ENCODE measurements around the gene IL36B.

The IL36B gene

GRCh38 chr2:113015042-113015441, 37.6 kb downstream of the IL36B start:
- Histone ChIP-seq H3K4me1 (ENCODE audit: control insufficient read depth, low read depth, low read length) (no peaks in the 10 kb centered on the region), H3K9me3 (ENCODE audit: control insufficient read depth, low read depth, low read length) (no peaks in the 10 kb centered on the region), H3K36me3 (ENCODE audit: control insufficient read depth, low read depth, low read length) (no peaks in the 10 kb centered on the region), H3K27me3 (ENCODE audit: control insufficient read depth, insufficient read depth, low read length) (no peaks in the 10 kb centered on the region), H3K27ac (ENCODE audit: low read length) (no peak overlapping the region), H3K4me3 (ENCODE audit: low read length) (no peak overlapping the region), H3K9ac (ENCODE audit: low read length) (no peak overlapping the region)

- Histone ChIP-seq H3K27ac (ENCODE audit: low read length) (no peak overlapping the region), H3K9ac (ENCODE audit: low read length) (no peak overlapping the region), H3K4me1 (ENCODE audit: control insufficient read depth, low read depth, low read length) (no peaks in the 10 kb centered on the region), H3K9me3 (ENCODE audit: control insufficient read depth, low read depth, low read length) (no peaks in the 10 kb centered on the region), H3K4me3 (ENCODE audit: low read length) (no peak overlapping the region), H3K36me3 (ENCODE audit: control insufficient read depth, low read depth, low read length) (no peaks in the 10 kb centered on the region), H3K27me3 (ENCODE audit: control insufficient read depth, insufficient read depth, low read length) (no peaks in the 10 kb centered on the region)
These were observed 38.6 kb downstream of the IL36B start for GRCh38 chr2:113014067-113014466.

- H3K9ac ChIP-seq (ENCODE audit: low read length), result no peak overlapping the region
- no peaks in the 10 kb centered on the region for H3K36me3 ChIP-seq (ENCODE audit: control insufficient read depth, low read depth, low read length)
- H3K4me3 ChIP-seq (ENCODE audit: low read length), result no peak overlapping the region
- H3K27ac ChIP-seq (ENCODE audit: low read length), result no peak overlapping the region
- no peaks in the 10 kb centered on the region for H3K9me3 ChIP-seq (ENCODE audit: control insufficient read depth, low read depth, low read length)
- H3K27me3 ChIP-seq (ENCODE audit: control insufficient read depth, insufficient read depth, low read length), result no peaks in the 10 kb centered on the region
- no peaks in the 10 kb centered on the region for H3K4me1 ChIP-seq (ENCODE audit: control insufficient read depth, low read depth, low read length)
These were observed 39.4 kb downstream of the IL36B start for GRCh38 chr2:113013336-113013661.

- H3K9me3 ChIP-seq (ENCODE audit: control insufficient read depth, low read depth, low read length), result no peaks in the 10 kb centered on the region
- no peaks in the 10 kb centered on the region for H3K27me3 ChIP-seq (ENCODE audit: control insufficient read depth, insufficient read depth, low read length)
- H3K4me3 ChIP-seq (ENCODE audit: low read length), result no peak overlapping the region
- no peaks in the 10 kb centered on the region for H3K4me1 ChIP-seq (ENCODE audit: control insufficient read depth, low read depth, low read length)
- H3K9ac ChIP-seq (ENCODE audit: low read length), result no peak overlapping the region
- H3K27ac ChIP-seq (ENCODE audit: low read length), result no peak overlapping the region
- no peaks in the 10 kb centered on the region for H3K36me3 ChIP-seq (ENCODE audit: control insufficient read depth, low read depth, low read length)
These were observed 40.0 kb downstream of the IL36B start for GRCh38 chr2:113012436-113013335.

- Histone ChIP-seq H3K4me3 (ENCODE audit: low read length) (no peak overlapping the region), H3K27me3 (ENCODE audit: control insufficient read depth, insufficient read depth, low read length) (no peaks in the 10 kb centered on the region), H3K9ac (ENCODE audit: low read length) (no peak overlapping the region), H3K27ac (ENCODE audit: low read length) (no peak overlapping the region), H3K36me3 (ENCODE audit: control insufficient read depth, low read depth, low read length) (no peaks in the 10 kb centered on the region), H3K4me1 (ENCODE audit: control insufficient read depth, low read depth, low read length) (no peaks in the 10 kb centered on the region), H3K9me3 (ENCODE audit: control insufficient read depth, low read depth, low read length) (no peaks in the 10 kb centered on the region)
These were observed 41.6 kb downstream of the IL36B start for GRCh38 chr2:113011108-113011507.

- H3K36me3 ChIP-seq (ENCODE audit: control insufficient read depth, low read depth, low read length), result no peaks in the 10 kb centered on the region
- no peak overlapping the region for H3K9ac ChIP-seq (ENCODE audit: low read length)
- H3K4me3 ChIP-seq (ENCODE audit: low read length), result no peak overlapping the region
- H3K27ac ChIP-seq (ENCODE audit: low read length), result no peak overlapping the region
- H3K27me3 ChIP-seq (ENCODE audit: control insufficient read depth, insufficient read depth, low read length), result no peaks in the 10 kb centered on the region
- no peaks in the 10 kb centered on the region for H3K4me1 ChIP-seq (ENCODE audit: control insufficient read depth, low read depth, low read length)
- H3K9me3 ChIP-seq (ENCODE audit: control insufficient read depth, low read depth, low read length), result no peaks in the 10 kb centered on the region
These were observed 42.6 kb downstream of the IL36B start for GRCh38 chr2:113010088-113010487.

GRCh38 chr2:113009622-113010021, 43.0 kb downstream of the IL36B start:
- Histone ChIP-seq H3K9ac (ENCODE audit: low read length) (no peak overlapping the region), H3K4me1 (ENCODE audit: control insufficient read depth, low read depth, low read length) (no peaks in the 10 kb centered on the region), H3K9me3 (ENCODE audit: control insufficient read depth, low read depth, low read length) (no peaks in the 10 kb centered on the region), H3K27me3 (ENCODE audit: control insufficient read depth, insufficient read depth, low read length) (no peaks in the 10 kb centered on the region), H3K27ac (ENCODE audit: low read length) (no peak overlapping the region), H3K4me3 (ENCODE audit: low read length) (no peak overlapping the region), H3K36me3 (ENCODE audit: control insufficient read depth, low read depth, low read length) (no peaks in the 10 kb centered on the region)

GRCh38 chr2:113007250-113007649, 45.4 kb downstream of the IL36B start:
- H3K36me3 ChIP-seq (ENCODE audit: control insufficient read depth, low read depth, low read length), result no peaks in the 10 kb centered on the region
- H3K27me3 ChIP-seq (ENCODE audit: control insufficient read depth, insufficient read depth, low read length), result no peaks in the 10 kb centered on the region
- H3K4me3 ChIP-seq (ENCODE audit: low read length), result no peak overlapping the region
- no peak overlapping the region for H3K9ac ChIP-seq (ENCODE audit: low read length)
- H3K4me1 ChIP-seq (ENCODE audit: control insufficient read depth, low read depth, low read length), result no peaks in the 10 kb centered on the region
- H3K9me3 ChIP-seq (ENCODE audit: control insufficient read depth, low read depth, low read length), result no peaks in the 10 kb centered on the region
- no peak overlapping the region for H3K27ac ChIP-seq (ENCODE audit: low read length)

- no peaks in the 10 kb centered on the region for H3K4me1 ChIP-seq (ENCODE audit: control insufficient read depth, low read depth, low read length)
- no peaks in the 10 kb centered on the region for H3K36me3 ChIP-seq (ENCODE audit: control insufficient read depth, low read depth, low read length)
- H3K27ac ChIP-seq (ENCODE audit: low read length), result no peak within 1 kb of the TSS
- no peaks in the 10 kb centered on the region for H3K27me3 ChIP-seq (ENCODE audit: control insufficient read depth, insufficient read depth, low read length)
- no peak within 1 kb of the TSS for H3K9ac ChIP-seq (ENCODE audit: low read length)
- no peak within 1 kb of the TSS for H3K4me3 ChIP-seq (ENCODE audit: low read length)
- peaks cover 13% of the 10 kb centered on the region for H3K9me3 ChIP-seq (ENCODE audit: control insufficient read depth, low read depth, low read length)
These were observed 47.6 kb downstream of the IL36B start, which contains the start of gene IL36A for GRCh38 chr2:113005030-113005509. IL36A (plus strand) TSS chr2:113005459; CDS start chr2:113005872, 413 bp downstream.

GRCh38 chr2:113002677-113003076, 50.0 kb downstream of the IL36B start:
- no peaks in the 10 kb centered on the region for H3K4me1 ChIP-seq (ENCODE audit: control insufficient read depth, low read depth, low read length)

GRCh38 chr2:113000436-113000835, 52.2 kb downstream of the IL36B start:
- Histone ChIP-seq H3K4me1 (ENCODE audit: control insufficient read depth, low read depth, low read length) (no peaks in the 10 kb centered on the region), H3K27ac (ENCODE audit: low read length) (no peak overlapping the region), H3K27me3 (ENCODE audit: control insufficient read depth, insufficient read depth, low read length) (no peaks in the 10 kb centered on the region), H3K4me3 (ENCODE audit: low read length) (no peak overlapping the region), H3K9ac (ENCODE audit: low read length) (no peak overlapping the region), H3K9me3 (ENCODE audit: control insufficient read depth, low read depth, low read length) (peaks cover 22% of the 10 kb centered on the region), H3K36me3 (ENCODE audit: control insufficient read depth, low read depth, low read length) (no peaks in the 10 kb centered on the region)

More at GRCh38 chr2:113002677-113003076, 50.0 kb downstream of the IL36B start:
- H3K27me3 ChIP-seq (ENCODE audit: control insufficient read depth, insufficient read depth, low read length), result no peaks in the 10 kb centered on the region
- H3K4me3 ChIP-seq (ENCODE audit: low read length), result no peak overlapping the region
- H3K9ac ChIP-seq (ENCODE audit: low read length), result no peak overlapping the region
- no peaks in the 10 kb centered on the region for H3K36me3 ChIP-seq (ENCODE audit: control insufficient read depth, low read depth, low read length)
- H3K27ac ChIP-seq (ENCODE audit: low read length), result no peak overlapping the region
- H3K9me3 ChIP-seq (ENCODE audit: control insufficient read depth, low read depth, low read length), result peaks cover 22% of the 10 kb centered on the region

- H3K27me3 ChIP-seq (ENCODE audit: control insufficient read depth, insufficient read depth, low read length), result no peaks in the 10 kb centered on the region
- H3K9ac ChIP-seq (ENCODE audit: low read length), result no peak overlapping the region
- H3K4me1 ChIP-seq (ENCODE audit: control insufficient read depth, low read depth, low read length), result no peaks in the 10 kb centered on the region
- no peak overlapping the region for H3K4me3 ChIP-seq (ENCODE audit: low read length)
- no peak overlapping the region for H3K27ac ChIP-seq (ENCODE audit: low read length)
- peaks cover 23% of the 10 kb centered on the region for H3K9me3 ChIP-seq (ENCODE audit: control insufficient read depth, low read depth, low read length)
- H3K36me3 ChIP-seq (ENCODE audit: control insufficient read depth, low read depth, low read length), result no peaks in the 10 kb centered on the region
These were observed 55.5 kb downstream of the IL36B start for GRCh38 chr2:112997151-112997550.

Data from iPS-18a (cell line).